Liver (tissue), 9 donors: ENCODE results near the gene LRRC23. TPM values are rescaled to one million over a fixed set of nuclear protein-coding genes. Genes with fewer than 3 reads are reported as not detected.
A peak's percentile ranks its signal among the peaks of the same experiment; 100 is the strongest.
"Not testable (repeated sequence)": the region's sequence is repeated elsewhere in the genome, so short reads cannot be mapped to it uniquely, and the experiment has no call there.

ENCODE experiments used
- DNase-seq: peaks from one replicate; pipeline ENCODE4 v3.0.0-alpha.2; 2017; ENCODE audit warnings: low spot score
- H3K27ac ChIP-seq, 2 donors: one replicate each; pipeline ENCODE4 v1.7.0; 2013; ENCODE audit warnings: inconsistent platforms in 2 of 2, low read length in 2 of 2, control low read depth in 1 of 2, low read depth in 1 of 2, mild to moderate bottlenecking in 1 of 2
- H3K27me3 ChIP-seq, 4 donors: one replicate each; pipeline versions ENCODE4 v1.6.1 to v1.7.0; 2013; ENCODE audit warnings: low read length in 3 of 4, inconsistent platforms in 1 of 4, mild to moderate bottlenecking in 1 of 4, moderate library complexity in 1 of 4; ENCODE audit not compliant: control insufficient read depth in 4 of 4, insufficient read depth in 4 of 4
- H3K36me3 ChIP-seq, 4 donors: one replicate each; pipeline versions ENCODE4 v1.6.1 to v1.7.0; 2013; ENCODE audit warnings: low read length in 3 of 4, mild to moderate bottlenecking in 3 of 4, low read depth in 1 of 4, moderate library complexity in 1 of 4; ENCODE audit not compliant: control insufficient read depth in 4 of 4, insufficient read depth in 3 of 4
- H3K4me1 ChIP-seq, 4 donors: one replicate each; pipeline versions ENCODE4 v1.6.1 to v1.7.0; 2013; ENCODE audit warnings: low read length in 3 of 4, mild to moderate bottlenecking in 3 of 4, moderate library complexity in 1 of 4; ENCODE audit not compliant: control insufficient read depth in 4 of 4, insufficient read depth in 4 of 4
- H3K4me3 ChIP-seq, 3 donors: one replicate each; pipeline versions ENCODE4 v1.6.1 to v1.7.0; 2013; ENCODE audit warnings: low read length in 3 of 3, control low read depth in 1 of 3, low read depth in 1 of 3, mild to moderate bottlenecking in 1 of 3
- H3K9ac ChIP-seq, 2 donors: one replicate each; pipeline ENCODE4 v1.7.0; 2013; ENCODE audit warnings: low read length in 2 of 2, mild to moderate bottlenecking in 2 of 2, moderate library complexity in 2 of 2, control low read depth in 1 of 2, low read depth in 1 of 2
- H3K9me3 ChIP-seq, 4 donors: one replicate each; pipeline versions ENCODE4 v1.6.1 to v1.7.0; 2013; ENCODE audit warnings: low read length in 3 of 4; ENCODE audit not compliant: control insufficient read depth in 4 of 4
- ATF3 ChIP-seq: IDR thresholded peaks from 2 replicates; pipeline ENCODE4 v1.6.1; 2016; ENCODE audit warnings: antibody characterized with exemption
- CTCF ChIP-seq: fragments of 150-350 bp; IDR thresholded peaks from 2 replicates; pipeline ENCODE4 v1.5.1; 2017; ENCODE audit warnings: improper control_type of control experiment, low read depth, low read length; ENCODE audit not compliant: missing input control
- EGR1 ChIP-seq, 2 donors: IDR thresholded peaks; 2 replicates each; pipeline ENCODE4 v1.6.1; 2016 to 2018; ENCODE audit warnings: antibody characterized with exemption in 2 of 2, low read depth in 2 of 2
- FOXA1 ChIP-seq: IDR thresholded peaks from 2 replicates; pipeline ENCODE4 v1.6.1; 2016; ENCODE audit warnings: antibody characterized with exemption
- FOXA2 ChIP-seq: IDR thresholded peaks from 2 replicates; pipeline ENCODE4 v1.6.1; 2016; ENCODE audit warnings: antibody characterized with exemption
- GABPA ChIP-seq, 2 donors: IDR thresholded peaks in 1 of 2; conservative IDR thresholded peaks in 1 of 2; 2 replicates each; pipeline ENCODE4 v1.6.1; 2016; ENCODE audit warnings: antibody characterized with exemption in 2 of 2, mild to moderate bottlenecking in 1 of 2, moderate library complexity in 1 of 2
- HNF4A ChIP-seq, 2 donors: conservative IDR thresholded peaks; 2 replicates each; pipeline ENCODE4 v1.6.1; 2016; ENCODE audit warnings: antibody characterized with exemption in 2 of 2, mild to moderate bottlenecking in 2 of 2
- HNF4G ChIP-seq: IDR thresholded peaks from 2 replicates; pipeline ENCODE4 v1.6.1; 2016; ENCODE audit warnings: antibody characterized with exemption
- JUND ChIP-seq, 2 donors: IDR thresholded peaks; 2 replicates each; pipeline ENCODE4 v1.6.1; 2016; ENCODE audit warnings: antibody characterized with exemption in 2 of 2
- MAX ChIP-seq: IDR thresholded peaks from 2 replicates; pipeline ENCODE4 v1.6.1; 2016; ENCODE audit warnings: antibody characterized with exemption
- NR2F2 ChIP-seq: IDR thresholded peaks from 2 replicates; pipeline ENCODE4 v1.6.1; 2016; ENCODE audit warnings: antibody characterized with exemption
- RAD21 ChIP-seq, 2 donors: IDR thresholded peaks; 2 replicates each; pipeline ENCODE4 v1.6.1; 2016; ENCODE audit warnings: antibody characterized with exemption in 2 of 2, mild to moderate bottlenecking in 2 of 2
- REST ChIP-seq: IDR thresholded peaks from 2 replicates; pipeline ENCODE4 v1.6.1; 2016; ENCODE audit warnings: antibody characterized with exemption, mild to moderate bottlenecking
- RXRA ChIP-seq, 2 donors: IDR thresholded peaks; 2 replicates each; pipeline ENCODE4 v1.6.1; 2017 to 2018; ENCODE audit warnings: antibody characterized with exemption in 2 of 2, mild to moderate bottlenecking in 1 of 2
- SP1 ChIP-seq: IDR thresholded peaks from 2 replicates; pipeline ENCODE4 v1.6.1; 2018; ENCODE audit warnings: antibody characterized with exemption, mild to moderate bottlenecking
- TAF1 ChIP-seq: conservative IDR thresholded peaks from 2 replicates; pipeline ENCODE4 v1.6.1; 2016; ENCODE audit warnings: antibody characterized with exemption, mild to moderate bottlenecking
- YY1 ChIP-seq: IDR thresholded peaks from 2 replicates; pipeline ENCODE4 v1.6.1; 2016; ENCODE audit warnings: antibody characterized with exemption, mild to moderate bottlenecking
- ZBTB33 ChIP-seq: IDR thresholded peaks from 2 replicates; pipeline ENCODE4 v1.6.1; 2016; ENCODE audit warnings: antibody characterized with exemption
- WGBS: extraction: QIAGEN DNeasy Blood & Tissue Kit; methylation state at CpG from one replicate; pipeline ENCODE4 v1.1.7; 2013; 5-methylcytosine and 5-hydroxymethylcytosine counted together
- polyA plus RNA-seq, 2 donors: library from polyadenylated mRNA; stranded (reverse) in 1 of 2; unstranded in 1 of 2; fragments of 200-250 nt in 1 of 2; fragments of >200 nt in 1 of 2; fragmentation: Nextera tagmentation in 1 of 2; extraction: Ambion mirVana in 1 of 2; gene quantifications; one replicate each; pipeline versions ENCODE4 v1.2.1 to v1.2.3, GENCODE V29; 2013 to 2015
- total RNA-seq, 2 donors: library from RNA; depleted of rRNA; stranded (reverse); fragments of >200 nt; gene quantifications; one replicate each; pipeline ENCODE4 v1.2.3, GENCODE V29; 2014
- donor health status: healthy.
- donor health status: healthy.
- donor health status: healthy.
- donor health status: healthy.
- donor health status: healthy.

Gene LRRC23
- total and polyA plus RNA-seq, 4 donors = 0.92 to 3.6 (median 2.1) TPM

GRCh38 chr12:6872073-6873048, 32.3 kb upstream of the LRRC23 start (continued):
- TF ChIP-seq FOXA1 (no peak), HNF4A (conservative IDR thresholded peaks at IDR 0.05) (no peak)

GRCh38 chr12:6873094-6874014, 31.3 kb upstream of the LRRC23 start, which contains the start of gene SPSB2:
TSS of gene SPSB2 (minus strand) at chr12:6873303. CDS start at chr12:6872901, 402 bp downstream.
- TF ChIP-seq RXRA (IDR thresholded peaks at IDR 0.05) (peak in 1 of 2 donors; percentile 21), TAF1 (no peak), SP1 (peak; percentile 67), YY1 (no peak), ZBTB33 (no peak), GABPA (IDR thresholded peaks at IDR 0.05 in 1 of 2, conservative IDR thresholded peaks at IDR 0.05 in 1 of 2) (peak in 1 of 2 donors; percentile 80), ATF3 (no peak), HNF4G (no peak), EGR1 (IDR thresholded peaks at IDR 0.05; ENCODE audit: low read depth in 2 of 2) (no peak), NR2F2 (peak; percentile 37), FOXA2 (no peak), CTCF (no peak), REST (peak; percentile 43), MAX (peak; percentile 15), HNF4A (conservative IDR thresholded peaks at IDR 0.05) (peak in 1 of 2 donors; percentile 15), RAD21 (IDR thresholded peaks at IDR 0.05) (peak; percentile 17 to 53), FOXA1 (peak; percentile 4), JUND (IDR thresholded peaks at IDR 0.05) (no peak)
- no peaks in the 10 kb centered on the region for H3K27me3 ChIP-seq
- no peaks in the 10 kb centered on the region for H3K9me3 ChIP-seq
- H3K9ac ChIP-seq = peak within 1 kb of the TSS; percentile 45 to 65
- peak within 1 kb of the TSS; percentile 69 to 76 (median 75) for H3K4me3 ChIP-seq
- WGBS = 1% methylated on average over 66 of the region's 66 CpGs
- peak; percentile 99 for DNase-seq
- peak within 1 kb of the TSS; percentile 54 to 75 for H3K27ac ChIP-seq
- H3K36me3 ChIP-seq = peaks cover 4 to 12% (median 7%) of the 10 kb centered on the region in 4 donors
- peaks cover 0 to 44% (median 32%) of the 10 kb centered on the region in 4 donors for H3K4me1 ChIP-seq

GRCh38 chr12:6874015-6874368, 30.6 kb upstream of the LRRC23 start:
- peak overlapping the region; percentile 45 to 62 for H3K9ac ChIP-seq
- 63% methylated on average over 9 of the region's 9 CpGs for WGBS
- not testable (repeated sequence) for H3K27me3 ChIP-seq, DNase-seq, H3K9me3 ChIP-seq
- peaks cover 4 to 12% (median 7%) of the 10 kb centered on the region in 4 donors for H3K36me3 ChIP-seq
- peak overlapping the region; percentile 54 to 75 for H3K27ac ChIP-seq
- peaks cover 0 to 37% (median 25%) of the 10 kb centered on the region in 4 donors for H3K4me1 ChIP-seq
- peak overlapping the region in 2 of 3 donors; percentile 56 to 69 for H3K4me3 ChIP-seq
